ENCODE results near the gene ECSCR.

ECSCR gene

GRCh38 chr5:139473565-139473964 is 11.0 kb upstream of the ECSCR start:
- no peak for DNase-seq

- DNase-seq = no peak
Observed at GRCh38 chr5:139473105-139473504, 10.6 kb upstream of the ECSCR start.

- no peak for DNase-seq
Observed at GRCh38 chr5:139472386-139473030, 10.0 kb upstream of the ECSCR start.

GRCh38 chr5:139470821-139471300 is 8.3 kb upstream of the ECSCR start, which contains the start of gene SMIM33:
Gene SMIM33 (plus strand): TSS chr5:139471004. CDS start chr5:139471122, 118 bp downstream.
- peak; percentile 46 for DNase-seq

GRCh38 chr5:139468421-139468931 is 5.9 kb upstream of the ECSCR start:
- DNase-seq = no peak

GRCh38 chr5:139461698-139462097 is 845 bp downstream of the ECSCR start:
- DNase-seq = no peak

GRCh38 chr5:139461176-139461575 is 1.4 kb downstream of the ECSCR start:
- DNase-seq = no peak

GRCh38 chr5:139460455-139460854 is 2.1 kb downstream of the ECSCR start:
- no peak for DNase-seq

- DNase-seq = no peak
Observed at GRCh38 chr5:139459451-139459934, 3.0 kb downstream of the ECSCR start.

GRCh38 chr5:139458580-139459407 is 3.7 kb downstream of the ECSCR start:
- DNase-seq = peak; percentile 91

- no peak for DNase-seq
Observed at GRCh38 chr5:139457653-139458306, 4.8 kb downstream of the ECSCR start.

GRCh38 chr5:139457241-139457640 is 5.3 kb downstream of the ECSCR start:
- DNase-seq = no peak

- no peak for DNase-seq
Observed at GRCh38 chr5:139456776-139457175, 5.8 kb downstream of the ECSCR start.

- DNase-seq = no peak
Observed at GRCh38 chr5:139454568-139455290, 7.8 kb downstream of the ECSCR start.

- peak; percentile 59 for DNase-seq
Observed at GRCh38 chr5:139453683-139454567, 8.6 kb downstream of the ECSCR start.

- DNase-seq = no peak
Observed at GRCh38 chr5:139451878-139452660, 10.5 kb downstream of the ECSCR start.

GRCh38 chr5:139451176-139451575 is 11.4 kb downstream of the ECSCR start:
- no peak for DNase-seq

- DNase-seq = no peak
Observed at GRCh38 chr5:139446956-139447779, 15.4 kb downstream of the ECSCR start.

GRCh38 chr5:139445325-139446170 is 17.0 kb downstream of the ECSCR start:
- DNase-seq = no peak

Data from CD4-positive, alpha-beta T cell treated with Interleukin-4 for 4 hours (primary cell).